NCI-H187 treated with DMSO at 0.1 percent for 48 hours (cell line): Measurements from ENCODE around the gene FUOM.

Experiments used
- DNase-seq: peaks from one replicate; lab custom pipeline; 2025; lab: John Stamatoyannopoulos, UW

Gene FUOM

DNA sequence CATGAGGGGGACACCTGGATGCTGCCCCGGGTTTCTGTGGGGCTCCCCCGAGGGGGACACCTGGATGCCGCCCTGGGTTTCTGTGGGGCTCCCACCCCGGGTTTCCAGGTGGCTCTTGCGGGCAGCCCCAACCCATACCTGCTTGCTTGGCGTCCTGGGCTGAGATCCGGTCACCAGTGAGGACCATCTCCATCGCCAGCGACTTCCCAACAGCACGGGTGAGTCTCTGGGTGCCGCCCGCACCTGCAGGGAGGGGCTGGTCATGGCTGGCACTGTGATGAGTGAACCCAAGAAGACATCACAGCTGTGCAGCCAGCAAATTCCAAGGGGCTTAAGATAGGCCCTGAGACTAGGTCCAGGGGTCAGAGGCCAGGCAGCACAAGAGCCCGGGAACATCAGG, 8.9 kb upstream of the FUOM start:
- DNase-seq: no peak

DNA sequence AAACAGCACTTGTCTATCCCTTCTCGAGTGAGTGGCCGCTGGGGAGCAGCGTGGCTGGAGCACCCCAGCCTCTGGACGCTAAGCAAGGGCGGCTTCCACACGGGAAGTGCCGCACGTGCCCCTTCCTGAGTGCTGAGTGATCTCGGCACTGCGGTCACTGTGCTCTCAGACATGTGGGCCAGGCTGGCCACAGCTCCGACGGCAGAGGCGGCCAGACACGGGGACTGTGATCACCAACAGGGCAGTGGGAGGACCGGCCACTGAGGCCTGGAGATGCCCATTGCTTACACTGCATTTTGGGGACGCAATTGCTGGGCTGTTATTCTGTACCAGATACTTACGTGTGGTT, 8.3 kb upstream of the FUOM start:
- no peak for DNase-seq

DNA sequence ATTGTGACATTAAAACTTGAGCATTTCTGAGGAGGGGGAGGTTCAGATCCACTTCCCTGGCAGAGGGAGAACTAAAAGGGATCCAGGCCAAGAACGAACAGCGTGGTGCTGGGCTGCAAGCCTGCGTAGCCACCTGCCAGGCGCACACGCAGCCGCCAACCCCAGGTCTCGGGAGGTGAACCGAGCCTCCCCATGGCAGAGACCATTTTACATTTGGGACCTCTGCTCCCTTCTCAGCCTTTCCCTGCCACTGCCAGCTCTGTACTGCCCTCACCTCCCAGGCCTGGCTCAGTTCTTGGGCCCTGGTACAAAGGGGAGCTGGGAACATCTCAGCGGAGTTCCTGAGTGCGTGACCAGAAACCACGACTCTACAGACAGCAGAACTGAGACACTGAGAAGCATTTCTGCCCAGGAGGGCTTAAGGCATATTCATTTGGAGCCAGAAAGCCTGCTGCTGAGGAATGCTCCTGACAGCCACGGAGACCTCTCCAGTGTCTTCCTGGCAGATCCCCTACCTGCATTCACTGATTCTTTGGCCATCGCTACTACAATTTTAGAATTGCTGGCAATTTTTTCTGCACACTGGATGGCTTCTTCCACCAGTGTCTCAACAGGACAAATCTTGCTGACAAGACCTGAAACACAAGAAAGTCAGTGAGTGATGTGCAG, 7.8 kb upstream of the FUOM start:
- DNase-seq: no peak

DNA sequence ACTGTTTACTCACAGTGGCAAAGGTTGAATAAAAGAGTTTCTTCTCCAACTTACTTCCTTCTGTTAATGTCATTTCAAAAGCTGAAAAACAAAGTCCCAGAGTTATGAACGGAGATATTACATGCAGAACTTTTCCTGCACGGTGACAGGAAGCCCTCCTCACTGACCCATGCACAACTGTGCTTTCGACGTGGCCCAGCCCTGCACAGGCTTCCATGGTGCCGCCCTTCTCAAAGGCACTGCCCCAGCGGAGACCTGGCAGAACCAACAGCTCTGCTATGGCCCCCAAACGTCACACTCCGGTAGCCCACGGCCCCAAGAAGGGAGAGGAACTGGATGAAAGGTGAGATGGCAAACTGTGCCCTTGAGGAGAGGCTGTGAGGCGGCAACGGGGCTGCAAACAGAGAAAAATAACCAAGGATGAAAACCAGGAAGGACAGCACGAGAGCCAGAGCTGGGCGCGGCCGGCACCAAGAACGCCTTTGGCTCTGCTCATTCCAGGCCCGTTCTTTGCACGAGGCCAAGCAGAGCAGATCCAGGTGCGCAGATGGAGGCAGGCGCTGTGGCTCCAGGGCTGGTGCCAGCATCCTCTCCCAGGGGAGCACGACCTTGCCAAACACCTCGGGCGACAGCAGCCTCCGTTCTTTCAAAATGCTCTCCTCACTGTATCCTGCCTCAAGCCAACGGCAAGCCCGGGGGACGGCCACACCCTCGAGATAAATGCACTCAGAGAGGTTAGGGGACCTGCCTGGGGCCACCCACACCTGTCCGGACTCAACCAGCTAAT, 7.0 kb upstream of the FUOM start:
- no peak for DNase-seq

DNA sequence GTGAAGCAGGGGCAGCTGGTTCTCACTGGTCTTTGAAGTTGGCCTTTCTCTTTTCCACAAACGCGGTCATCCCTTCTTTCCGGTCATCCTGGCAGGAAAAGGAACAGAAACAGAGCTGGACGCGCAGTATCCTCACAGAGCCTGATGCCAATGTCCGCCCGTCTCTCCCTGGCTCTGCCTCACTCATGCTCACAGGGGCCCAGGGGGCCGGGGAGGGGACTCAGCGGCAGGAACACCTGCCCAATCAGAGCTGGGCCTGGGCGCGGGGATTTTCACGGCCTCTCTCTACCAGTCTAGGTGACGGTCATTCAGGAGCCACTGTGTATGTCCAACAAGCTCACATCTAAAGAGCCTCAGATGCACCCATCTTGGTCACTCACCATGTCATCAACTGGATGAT, 5.0 kb upstream of the FUOM start:
- no peak for DNase-seq

DNA sequence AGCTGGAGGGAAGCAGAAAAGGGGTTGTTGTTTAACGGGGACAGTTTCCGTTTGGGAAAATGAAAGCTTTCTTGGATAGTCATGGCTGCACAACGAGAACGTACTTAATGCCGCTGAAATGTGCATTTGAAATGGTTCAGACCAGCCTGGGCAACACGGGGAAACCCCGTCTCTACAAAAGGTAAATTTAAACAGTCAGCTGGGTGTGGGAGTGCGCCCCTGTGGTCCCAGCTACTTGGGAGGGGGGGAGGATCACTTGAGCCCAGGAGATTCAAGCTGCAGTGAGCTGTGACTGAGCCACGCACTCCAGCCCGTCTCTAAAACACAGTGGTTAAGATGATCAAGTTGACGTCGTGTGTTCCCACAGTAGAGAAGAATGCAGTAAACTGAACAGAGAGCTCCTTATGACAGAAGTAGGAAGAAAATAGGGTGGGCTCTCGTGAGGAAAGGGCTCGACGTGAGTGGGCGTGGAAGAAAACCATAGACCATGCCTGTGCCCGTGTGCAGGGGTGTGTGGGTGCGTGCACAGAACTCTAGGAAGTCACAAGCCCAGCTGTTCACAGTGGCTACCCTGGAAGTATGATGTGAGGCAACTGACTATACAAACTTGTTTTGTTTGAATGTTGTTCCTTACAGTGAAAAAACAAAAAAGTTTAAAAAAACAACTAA, 4.1 kb upstream of the FUOM start:
- DNase-seq: no peak

DNA sequence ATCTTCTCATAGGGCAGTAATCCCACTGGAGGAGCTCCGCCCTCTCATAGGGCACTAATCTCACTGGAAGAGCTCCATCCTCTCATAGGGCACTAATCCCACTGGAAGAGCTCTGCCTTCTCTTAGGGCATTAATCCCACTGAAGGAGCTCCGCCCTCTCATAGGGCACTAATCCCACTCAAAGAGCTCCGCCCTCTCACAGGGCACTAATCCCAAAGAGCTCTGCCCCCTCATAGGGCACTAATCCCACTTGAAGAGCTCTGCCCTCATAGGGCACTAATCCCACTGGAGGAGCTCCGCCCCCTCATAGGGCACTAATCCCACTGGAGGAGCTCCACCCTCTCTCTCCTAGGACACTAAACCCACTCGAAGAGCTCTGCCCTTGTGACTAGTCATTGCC, 3.4 kb upstream of the FUOM start:
- DNase-seq: no peak

DNA sequence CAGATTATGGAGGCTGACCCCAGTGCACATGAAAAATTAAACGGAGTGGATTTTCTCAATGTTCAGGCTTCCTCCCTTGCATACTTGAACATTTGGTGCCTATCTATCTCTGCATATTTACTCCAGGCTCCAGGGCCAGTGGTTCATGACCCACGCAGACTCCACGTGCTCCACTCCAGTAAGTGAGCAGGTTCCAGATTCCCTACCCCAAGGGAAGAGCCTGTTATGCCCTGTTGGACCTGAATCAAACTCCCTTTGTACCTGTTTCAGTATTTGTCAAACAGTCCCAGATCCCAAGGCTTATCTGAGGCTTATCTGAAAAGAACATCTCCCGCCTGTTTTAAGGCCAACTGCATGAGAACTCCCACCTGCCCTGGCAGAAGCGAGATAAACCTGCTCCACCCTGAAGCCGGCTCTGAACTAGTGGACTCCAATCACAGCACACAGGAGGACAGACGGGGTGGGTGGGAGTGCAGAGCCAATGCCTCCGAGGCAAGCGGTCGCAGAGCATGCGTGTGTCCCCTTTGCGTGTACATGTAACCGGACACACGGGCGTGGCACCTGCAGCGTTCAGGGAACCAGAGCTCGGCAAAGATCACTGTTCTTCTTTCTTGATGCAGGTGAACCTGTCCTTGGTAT, 2.3 kb upstream of the FUOM start:
- DNase-seq: no peak

DNA sequence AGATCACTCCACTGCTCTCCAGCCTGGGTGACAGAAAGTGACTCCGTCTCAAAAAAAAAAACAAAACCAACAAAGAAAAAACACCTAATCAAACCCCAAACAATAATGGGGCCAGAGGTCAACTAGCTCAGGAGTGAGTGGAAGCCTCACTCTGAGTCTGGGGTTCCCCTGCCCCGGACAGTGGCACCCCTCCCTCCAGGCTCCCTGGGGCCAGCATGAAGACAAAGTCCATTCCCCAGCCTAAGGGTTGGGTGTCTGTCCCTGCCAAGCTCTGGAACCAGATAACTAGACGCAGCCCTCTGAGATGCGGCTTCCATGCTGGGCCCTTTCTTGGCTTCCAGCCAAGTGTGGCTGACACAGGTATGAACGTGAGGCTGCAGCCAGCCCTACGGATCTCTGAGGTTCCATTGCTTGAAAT, 1.7 kb upstream of the FUOM start:
- no peak for DNase-seq

DNA sequence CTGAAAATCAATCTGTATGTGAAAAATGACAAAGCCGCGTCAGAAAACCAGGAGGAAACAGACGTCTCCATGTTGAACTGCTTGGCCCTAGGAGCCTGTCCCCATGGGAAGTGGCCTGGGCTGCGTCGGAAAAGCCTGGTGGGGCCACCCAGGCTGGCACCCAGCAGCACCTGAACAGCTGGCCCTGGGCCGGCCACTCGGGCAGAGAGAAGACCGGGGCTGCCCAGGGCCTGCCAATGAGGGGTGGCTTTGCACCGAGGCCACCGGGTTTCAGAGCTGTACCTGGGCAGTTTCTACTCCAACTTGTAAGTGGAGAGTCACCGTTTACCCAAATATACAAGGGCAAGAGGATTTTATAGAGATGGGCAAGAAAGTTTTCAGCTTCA, 1.1 kb upstream of the FUOM start:
- DNase-seq: no peak

DNA sequence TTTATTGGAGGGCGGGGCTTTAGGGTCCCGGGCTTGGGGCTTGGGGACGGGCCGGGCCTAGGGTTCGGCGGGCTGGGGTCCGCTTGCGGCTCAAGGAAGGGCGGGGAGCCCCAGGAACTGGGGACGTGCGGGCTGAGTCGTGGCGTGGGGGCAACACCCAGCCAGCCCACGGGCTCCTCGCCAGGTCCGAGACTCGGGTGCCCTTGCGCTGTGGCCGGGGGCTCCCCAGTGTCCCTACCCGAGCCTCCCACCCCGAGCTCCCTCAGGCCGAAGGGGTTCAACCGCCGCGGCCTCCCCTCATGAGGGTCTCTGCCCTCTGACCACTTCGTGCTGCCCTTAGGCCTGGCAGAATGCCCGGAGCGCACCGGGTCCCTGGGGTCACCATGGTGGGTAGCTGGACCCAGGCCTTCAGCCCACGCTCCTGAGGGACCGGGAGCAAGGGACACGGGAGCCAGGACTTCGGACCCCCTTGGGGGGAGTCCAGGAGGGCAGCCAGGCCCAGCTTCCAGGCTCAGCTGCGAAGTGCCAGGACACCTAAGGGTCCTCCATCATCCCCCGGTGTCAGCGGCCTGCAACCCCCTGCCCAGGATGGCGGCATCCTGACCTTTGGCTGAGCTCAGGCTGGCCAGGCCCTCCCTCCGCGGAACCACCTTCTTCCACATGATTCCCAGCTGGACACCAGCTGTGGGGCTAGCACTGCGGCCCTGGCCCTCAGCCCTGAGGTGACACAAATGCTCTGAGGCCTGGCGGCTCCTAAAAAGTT, 524 bp upstream of the FUOM start:
- DNase-seq: no peak

DNA sequence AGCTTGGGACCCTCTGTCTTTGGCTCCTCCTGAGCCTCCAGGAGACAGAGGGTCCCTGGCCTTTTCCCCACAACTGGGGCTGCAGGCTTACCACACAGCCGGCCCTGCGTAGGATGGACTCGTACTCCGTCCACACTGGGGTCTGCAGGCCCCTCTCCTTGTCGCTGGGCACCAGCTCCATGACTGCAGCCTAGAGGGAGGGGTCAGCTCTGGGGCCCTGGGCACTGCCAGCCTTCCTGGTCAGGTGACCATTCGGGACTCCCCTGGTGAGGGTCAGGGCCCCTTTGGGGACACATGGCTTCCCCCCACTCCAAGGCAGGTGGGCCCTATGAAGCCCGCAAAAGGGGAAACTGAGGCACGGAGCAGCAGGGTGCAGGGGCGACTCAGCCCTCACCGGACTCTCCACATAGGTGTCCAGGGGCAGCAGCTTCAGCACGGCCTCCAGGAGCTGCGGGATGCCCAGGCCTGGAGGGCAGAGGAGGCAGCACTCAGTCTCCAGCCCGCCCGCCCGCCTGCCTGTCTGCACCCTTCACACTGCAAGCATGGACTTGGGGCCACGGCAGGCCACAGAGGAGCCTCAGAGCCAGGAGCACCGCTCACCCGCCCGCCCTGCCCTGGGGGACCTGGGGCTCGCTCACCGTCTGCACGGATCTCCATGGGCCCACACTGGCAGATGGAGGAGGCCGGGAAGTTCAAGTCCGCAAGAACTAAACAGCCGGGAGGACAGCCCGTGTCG, 1.1 kb downstream of the FUOM start:
- DNase-seq: no peak

DNA sequence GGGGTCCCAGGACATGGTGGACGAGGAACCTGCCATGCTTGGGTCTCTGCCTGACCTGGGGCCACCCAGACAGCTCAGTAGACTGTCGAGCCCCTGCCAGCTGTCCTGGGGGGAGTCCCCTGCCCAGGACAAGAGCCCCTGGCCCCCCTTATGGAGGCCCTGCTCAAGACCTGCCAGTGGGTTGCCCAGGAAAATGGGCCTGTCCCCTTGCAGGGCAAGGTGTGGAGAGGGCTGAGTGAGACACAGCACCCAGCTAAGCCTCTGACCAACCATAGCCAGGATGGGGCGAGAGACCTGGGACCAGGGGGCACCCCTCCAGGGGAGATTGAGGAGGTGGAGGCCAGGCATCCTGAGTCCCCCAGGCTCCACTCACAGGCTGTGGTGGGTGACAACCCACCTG, 1.8 kb downstream of the FUOM start:
- DNase-seq: no peak

DNA sequence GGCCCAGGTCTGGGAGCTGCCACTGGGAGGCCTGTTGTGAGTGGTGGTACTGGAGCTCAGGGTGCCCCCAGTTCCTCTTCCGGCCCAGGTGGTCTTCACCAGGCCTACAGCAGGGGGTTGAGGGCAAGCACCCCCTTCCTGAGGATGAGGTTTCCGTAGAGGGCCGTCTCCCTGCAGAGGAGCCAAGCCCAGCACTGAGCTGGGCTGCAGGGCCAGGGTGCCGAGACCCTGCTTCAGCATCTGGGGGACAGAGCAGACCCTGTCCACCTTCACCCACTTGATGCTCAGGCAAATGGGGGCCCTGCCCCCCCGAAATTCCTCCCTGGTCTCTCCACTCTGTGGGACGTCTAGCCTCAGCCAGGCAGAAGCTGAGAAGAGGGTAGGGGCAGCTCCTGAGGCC, 2.6 kb downstream of the FUOM start:
- DNase-seq: no peak

DNA sequence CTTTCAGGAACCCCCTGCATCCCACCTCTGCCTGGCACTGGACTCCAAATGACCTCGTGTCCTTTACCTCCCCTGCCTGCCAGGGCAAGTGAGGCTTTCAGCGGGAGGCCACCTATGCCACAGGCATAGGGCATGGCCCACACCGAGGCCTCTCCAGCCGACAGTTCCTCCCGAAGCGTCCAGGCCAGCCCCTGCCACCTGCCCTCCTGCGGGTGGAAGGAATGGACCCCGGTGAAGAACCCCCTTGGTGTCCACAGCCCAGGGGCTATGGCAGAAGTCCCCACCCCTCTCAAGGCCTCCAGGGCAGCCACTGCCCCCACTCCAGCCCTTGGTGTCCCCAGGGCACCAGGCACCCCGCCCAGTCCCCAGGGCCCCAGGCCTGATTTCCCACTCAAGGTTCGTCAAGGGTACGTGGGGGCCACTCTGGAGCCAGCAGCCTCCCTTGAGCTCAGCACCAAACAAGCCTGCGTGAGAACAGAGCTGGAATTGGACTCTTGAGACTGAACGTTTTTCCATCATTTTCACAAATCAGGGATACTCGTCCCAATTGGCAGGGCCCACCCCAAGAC, 3.1 kb downstream of the FUOM start:
- DNase-seq: no peak

DNA sequence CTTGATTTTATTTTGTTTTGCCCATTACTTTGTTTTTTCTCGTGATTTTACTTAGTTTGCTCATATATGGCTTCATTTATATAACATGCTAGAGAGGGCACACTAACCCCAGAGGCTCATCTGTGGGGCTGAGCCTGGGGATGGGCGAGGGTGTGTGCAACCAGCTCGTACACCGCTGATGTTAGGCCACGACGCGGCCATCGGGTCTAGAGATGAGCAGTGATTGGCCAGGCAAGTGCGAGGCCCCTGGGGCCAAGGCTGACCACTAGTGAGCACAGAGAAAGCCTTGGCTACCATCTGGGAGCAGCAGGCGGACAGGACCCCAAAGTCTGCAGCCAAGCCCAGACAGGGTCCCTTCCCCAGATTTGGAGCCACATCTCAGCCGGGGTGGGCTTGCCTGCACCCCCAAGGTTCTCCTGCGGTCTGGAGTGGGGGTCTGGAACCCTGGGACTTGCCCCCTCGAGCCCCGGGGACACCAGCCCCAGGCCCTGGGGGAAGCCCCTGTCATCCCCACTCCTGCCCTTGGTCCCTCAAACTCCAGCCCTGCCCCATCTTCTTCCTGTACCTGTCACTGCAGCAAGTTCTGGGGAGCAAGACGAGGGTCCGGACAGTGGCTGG, 3.7 kb downstream of the FUOM start:
- no peak for DNase-seq

DNA sequence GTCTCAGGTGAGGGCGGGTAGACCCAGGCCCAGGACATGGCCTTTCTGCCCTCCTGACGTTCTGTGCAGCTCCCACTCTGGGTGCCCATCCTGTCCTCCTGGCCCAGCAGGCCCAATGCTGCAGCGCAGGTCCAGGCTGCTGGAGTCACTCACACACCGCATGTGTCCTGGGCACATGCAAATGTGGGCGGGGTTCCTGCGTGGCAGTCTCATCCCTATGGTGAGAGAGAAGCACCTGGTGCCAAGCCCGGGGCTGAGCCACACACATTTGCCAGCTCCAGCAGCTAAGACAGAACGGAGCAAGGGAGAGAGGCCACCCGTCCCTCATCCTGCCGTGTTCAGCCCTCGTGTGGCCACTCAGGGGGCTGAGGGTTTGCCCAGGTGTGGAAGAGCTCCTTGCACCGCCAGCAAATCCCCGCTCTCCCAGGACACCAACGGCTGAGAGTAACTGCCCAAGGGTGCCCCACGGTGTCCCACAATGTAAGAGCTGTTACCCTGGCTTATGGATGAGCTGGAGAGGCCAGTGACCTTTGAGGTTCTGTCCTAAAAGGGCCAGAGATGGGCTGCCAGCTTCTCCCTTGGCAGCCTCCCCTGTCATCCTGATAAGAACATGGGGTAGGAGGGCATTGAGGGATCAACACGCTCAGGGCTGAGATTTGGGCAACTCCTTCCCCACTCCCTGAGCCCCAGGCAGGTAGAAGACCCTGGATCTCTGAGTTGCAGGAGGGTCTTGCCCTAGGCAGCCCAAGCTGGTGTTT, 4.4 kb downstream of the FUOM start:
- DNase-seq: no peak

DNA sequence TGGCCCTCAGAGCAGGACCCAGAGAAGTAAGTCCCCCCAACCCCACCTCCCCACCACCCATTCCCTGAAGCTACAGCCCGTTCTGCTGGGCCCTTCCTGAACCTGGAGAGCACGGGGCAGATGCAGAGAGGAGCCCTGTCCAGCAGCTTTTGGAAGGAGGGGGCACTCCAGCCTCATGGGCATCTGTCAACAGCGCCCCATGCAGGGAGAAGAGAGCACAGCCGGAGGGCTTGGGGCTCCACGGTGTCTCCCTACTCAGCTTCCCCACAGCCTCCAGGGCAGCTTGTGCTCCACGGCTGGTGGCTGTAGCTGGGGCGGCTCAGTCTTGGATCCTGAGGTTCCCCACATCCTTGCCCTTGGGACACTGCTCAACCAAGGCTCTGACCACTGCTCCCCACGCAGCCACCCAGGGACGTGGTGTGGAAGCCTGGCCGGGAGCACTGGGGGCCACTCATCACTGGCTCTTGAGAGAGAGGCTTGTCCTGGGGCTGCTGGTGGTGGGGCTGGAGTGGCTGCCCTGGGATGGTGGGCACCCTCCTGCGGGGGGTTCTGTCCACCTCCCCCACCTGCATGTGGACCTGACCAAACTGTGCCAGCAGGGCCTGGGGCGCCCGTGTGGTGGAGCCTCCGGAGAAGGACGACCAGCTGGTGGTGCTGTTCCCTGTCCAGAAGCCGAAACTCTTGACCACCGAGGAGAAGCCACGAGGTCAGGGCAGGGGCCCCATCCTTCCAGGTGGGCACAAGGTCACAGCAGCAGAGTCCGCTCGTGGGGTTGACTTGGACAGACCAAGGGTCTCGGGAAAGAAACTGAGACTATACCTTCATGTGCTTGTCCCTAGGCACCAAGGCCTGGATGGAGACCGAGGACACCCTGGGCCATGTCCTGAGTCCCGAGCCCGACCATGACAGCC, 6.2 kb downstream of the FUOM start:
- no peak for DNase-seq

DNA sequence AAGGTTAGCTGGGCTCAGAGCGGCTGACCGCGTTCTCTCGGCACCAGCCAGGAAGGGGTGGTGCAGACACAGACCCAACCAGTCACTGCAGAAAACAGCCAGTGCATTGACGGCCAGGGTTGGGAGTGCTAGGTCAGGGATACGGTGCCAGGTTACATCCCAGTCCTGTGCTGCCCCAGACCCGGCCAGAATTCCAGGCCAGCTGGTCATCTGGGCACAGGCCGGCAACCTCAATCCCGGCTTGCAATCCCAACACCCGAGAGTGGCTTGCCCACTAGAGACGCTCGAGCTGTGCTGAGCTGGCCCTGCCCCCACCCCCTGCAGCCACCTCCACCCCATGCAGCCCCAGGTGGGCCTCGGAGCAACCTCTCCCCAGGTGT, 6.9 kb downstream of the FUOM start:
- DNase-seq: no peak
